Stimulated activated naive CD8-positive, alpha-beta T cell treated with anti-CD3 and anti-CD28 coated beads, Interleukin-15, Interleukin-2, amounts not matched to agents 100 U/mL and 50 U/mL, for 24 hours (primary cell): Measurements from ENCODE around the gene EDAR.
A peak's percentile ranks its signal among the peaks of the same experiment; 100 is the strongest.

ENCODE experiments used
- ATAC-seq: fragments of 150-1000 bp; cut with Tn5 transposase; one replicate; pipeline ENCODE4 v1.10.0; 2021
- DNase-seq: peaks from one replicate; pipeline ENCODE4 v3.0.0; 2021

Gene EDAR

DNA sequence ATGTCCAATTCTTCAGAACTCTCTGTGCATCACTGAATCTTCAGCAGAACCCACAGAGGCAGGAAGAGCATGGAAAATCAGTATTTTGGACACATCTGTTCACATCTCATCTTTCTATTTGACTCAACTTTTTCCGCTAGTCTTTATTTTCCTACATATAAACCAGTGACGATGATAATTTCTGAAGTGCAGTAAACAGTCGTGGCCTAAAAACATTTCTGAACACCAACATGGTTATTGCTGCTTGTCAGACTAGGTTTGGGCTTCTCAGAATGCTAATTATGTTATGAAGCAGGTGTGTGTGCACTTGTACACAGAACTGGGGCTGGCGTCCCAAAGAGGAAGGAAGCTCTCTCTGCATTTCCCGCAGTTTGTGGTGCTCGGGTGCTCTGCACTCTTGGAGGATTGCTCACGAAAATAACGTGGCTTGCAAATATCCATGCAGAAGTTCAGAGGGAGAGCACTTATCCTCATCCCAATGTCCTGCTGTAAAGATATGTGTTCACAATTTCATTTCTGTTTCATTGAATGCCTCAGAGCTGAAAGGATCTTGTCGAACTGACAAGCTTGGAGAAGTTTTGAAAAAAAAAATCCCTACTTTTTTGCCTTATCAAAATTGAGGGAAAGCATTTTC, 50.8 kb downstream of the EDAR start:
- ATAC-seq: peak; percentile 49
- no peak for DNase-seq

DNA sequence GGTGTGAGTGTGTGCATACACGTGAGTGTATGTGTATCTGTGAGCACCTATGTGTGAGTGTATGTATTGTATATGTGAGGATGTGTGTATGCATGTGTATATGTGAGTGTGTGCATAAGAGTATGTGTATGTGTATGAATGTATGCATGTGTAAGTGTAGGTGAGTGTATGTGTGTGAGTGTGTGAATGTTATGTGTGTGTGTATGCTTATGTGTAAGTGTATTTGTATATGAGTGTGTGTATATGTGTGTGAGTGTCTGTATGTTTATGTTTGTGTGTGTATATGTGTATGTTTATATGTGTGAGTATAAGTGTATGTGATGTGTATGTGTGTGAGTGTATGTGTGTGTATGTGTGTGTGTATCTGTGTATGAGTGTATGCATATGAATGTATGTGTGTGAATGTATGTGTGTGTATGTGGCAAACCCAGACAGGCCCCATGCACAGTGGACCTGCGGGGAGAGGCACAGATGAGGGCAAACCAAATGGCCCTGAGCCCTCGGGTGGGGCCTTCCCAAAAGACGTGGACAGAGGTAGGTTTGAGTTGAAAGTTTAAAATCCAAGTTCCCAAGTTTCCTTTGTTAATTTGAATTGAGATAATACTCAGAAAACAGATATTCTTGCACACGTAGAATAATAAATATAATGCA, 51.5 kb downstream of the EDAR start:
- DNase-seq (no peak), ATAC-seq (no peak)

DNA sequence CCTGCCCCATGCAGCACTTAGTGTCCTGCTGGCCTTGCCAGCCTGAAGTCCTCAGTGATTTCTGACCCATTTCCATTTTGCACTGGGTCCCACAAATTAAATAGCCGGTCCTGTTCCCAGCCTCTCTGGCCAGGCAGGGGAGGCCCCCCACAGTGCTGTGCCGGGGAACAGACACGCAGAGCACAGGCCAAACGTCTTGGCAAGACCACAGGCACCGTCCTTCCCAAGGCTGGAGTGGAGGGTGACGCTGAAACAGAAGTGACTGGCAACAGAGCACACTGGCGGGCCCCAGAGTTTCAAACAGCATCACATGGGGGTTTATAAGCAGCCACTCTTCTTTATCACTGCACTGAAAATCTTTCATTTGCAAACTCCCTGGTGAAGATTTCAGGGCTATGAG, 52.2 kb downstream of the EDAR start:
- ATAC-seq (no peak), DNase-seq (no peak)

DNA sequence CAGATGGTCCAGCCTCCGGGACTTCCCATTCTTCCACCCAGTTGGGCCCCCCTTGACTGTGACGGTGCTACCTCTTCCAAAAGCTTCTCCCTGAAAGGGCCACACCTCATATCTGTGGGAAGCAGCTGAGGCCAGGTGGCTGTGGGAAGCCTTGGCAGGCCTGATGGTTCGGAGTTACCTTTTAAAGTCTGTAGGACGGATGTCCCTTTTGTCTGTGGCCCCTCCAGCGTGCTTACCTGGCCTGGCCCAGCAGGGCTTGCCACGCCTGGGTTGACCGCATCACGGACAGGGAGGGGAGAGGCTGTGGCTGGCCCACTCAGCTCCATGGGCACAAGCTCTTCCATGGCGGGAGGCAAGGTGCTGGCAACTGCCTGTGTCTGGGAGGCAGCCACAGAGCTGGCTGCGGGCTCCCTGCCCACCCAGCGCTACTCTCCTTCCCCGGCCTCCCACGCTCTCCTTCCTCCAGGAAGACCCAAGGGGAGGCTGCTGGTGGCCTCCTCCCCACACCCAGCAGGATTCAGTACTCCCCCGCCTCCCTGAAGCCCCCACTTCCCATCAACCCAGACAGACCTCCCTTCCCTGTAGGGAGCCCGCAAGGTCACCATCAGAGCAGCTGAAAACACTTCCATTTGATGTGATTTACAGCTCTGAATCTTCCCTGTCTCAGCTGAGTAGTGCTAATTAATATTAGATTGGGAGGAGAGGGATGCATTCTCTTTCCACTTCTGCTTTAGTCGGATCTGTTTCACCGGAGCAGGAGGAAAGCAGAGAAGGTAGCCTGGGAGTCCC, 52.8 kb downstream of the EDAR start:
- DNase-seq (no peak), ATAC-seq (no peak)

DNA sequence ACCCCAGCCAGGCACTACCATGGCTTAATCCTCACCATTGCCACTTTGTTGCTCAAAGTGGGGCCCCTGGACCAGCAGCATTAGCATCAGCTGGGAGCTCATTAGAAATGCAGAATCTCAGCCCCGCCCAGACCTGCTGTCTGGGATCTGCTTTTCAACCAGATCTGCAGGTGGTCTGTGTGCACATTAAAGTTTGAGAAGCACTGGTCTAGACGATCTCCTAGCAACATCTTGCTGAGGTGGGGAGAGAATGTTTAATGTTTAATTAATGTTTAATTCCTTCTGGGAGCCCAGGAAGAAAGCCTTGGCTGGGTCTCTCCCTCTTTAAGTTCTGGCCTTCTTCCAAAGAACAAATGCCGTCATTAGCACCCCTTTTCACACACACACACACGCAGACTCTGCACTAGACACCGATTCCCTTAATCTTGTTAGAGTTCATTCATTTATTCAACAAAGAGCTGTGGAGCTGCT, 53.7 kb downstream of the EDAR start:
- ATAC-seq: no peak
- DNase-seq: no peak

DNA sequence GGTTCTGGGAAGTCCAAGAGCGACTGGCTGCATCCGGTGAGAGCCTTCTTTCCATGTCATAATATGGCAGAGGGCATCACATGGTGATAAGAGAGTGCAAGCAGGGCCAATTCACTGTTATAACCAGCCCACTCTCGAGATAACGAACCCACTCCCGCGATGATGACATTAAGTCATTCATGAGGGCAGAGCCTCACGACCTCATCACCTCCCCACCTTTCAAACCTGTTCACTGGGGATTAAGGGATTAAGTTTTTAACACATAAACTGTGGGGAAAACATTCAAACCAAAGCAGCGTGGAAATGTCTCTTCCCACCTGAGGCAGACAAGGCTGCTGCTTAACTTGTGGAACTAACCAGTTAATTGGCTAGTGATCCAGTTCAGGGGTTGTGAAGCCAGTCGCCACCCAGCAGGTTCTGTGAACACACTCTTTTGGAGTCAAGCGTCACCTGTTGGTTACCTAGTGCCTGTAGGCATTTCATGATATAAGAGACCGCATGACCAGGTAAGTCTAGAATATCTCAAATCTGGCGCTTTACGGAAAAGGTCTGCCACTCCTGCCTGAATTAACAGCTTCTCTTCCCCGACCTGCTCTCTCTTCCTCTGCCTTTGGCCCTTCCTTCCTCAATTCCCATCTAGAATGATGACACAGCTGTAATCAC, 54.3 kb downstream of the EDAR start:
- DNase-seq (no peak), ATAC-seq (no peak)

DNA sequence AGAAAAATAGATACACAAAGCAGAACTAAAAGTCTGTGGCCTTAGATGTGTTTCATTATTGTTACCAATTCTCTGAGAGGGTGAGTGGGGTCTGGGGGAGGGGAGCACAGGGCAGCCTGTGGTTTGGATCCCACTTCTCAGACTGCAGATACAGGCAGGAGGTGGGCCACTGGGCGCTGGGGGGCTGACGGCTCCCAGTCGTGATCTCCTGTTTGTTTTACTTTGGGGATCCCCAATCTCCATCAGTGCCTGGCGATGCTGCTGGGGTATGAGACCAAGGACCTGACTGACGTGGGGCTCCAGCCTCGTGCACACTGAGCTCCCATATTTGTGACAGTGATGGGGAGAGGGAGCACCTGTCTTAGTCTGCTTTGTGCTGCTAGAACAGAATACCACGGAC, 54.9 kb downstream of the EDAR start:
- DNase-seq (no peak), ATAC-seq (no peak)

DNA sequence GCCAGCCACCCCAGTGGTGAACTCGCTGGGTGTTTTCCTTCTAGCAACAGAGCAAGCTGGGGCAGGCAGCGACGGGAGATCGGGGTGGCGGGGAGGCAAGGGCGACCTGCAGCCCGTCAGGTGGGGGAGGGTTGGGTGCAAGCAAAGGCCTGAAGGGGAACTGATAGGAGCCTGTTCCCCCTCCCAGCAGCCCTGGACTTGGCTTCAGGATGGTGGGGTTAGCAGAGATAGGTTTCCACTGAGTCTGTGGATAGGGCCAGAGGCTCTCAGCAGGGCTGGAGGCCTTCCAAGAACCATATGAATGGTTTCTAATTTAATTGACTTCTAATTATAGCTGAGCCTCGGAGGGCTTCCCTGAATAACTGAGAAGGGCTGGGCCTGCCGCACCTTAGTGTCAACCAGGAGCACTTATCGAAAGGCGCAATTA, 55.3 kb downstream of the EDAR start:
- ATAC-seq: no peak
- DNase-seq: no peak

DNA sequence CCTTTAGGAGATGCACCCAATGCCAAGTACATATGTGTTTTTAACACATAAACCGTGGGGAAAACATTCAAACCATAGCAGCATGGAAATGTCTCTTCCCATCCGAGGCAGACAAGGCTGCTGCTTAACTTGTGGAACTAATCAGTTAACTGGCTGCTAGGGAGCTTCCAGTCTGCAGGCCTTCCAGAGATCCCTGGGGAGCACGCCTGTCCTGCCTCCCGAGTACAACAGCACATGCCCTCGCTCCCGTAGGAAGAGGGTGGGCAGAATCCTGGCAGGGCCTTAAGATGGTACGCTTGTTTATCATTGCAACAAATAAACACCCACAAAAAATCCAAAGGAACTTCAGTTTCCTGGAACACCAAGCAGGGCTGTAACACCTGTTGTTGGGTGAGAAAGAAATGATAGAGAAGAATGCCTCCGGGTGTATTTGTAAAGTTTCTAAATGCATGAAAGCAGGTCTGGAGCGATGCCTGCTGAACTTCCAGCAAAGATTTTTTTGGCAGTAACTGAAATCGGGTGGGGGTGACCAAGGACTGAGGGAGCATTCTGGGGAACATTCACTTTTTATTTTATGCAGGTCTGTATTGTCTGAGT, 56.2 kb downstream of the EDAR start:
- ATAC-seq (no peak), DNase-seq (no peak)

DNA sequence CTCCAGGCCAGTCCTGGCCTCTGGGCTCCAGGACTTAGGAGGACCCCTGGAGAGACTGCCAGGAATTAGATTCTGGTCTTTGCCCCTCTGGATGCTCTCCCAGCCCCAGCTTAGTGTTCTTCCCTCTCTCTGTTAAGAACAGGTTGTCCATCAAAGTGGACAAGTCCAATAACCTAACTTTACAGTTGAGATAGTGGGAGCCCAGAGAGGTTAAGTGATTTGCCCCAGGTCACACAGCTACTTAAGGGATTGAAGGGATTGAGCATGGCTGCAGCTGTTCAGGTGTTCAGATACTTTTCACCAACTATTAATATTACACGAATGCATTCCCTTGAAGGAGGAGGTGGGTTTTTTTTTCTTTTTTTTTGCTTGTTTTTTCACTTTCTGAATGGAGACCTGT, 57.6 kb downstream of the EDAR start:
- ATAC-seq (no peak), DNase-seq (no peak)

DNA sequence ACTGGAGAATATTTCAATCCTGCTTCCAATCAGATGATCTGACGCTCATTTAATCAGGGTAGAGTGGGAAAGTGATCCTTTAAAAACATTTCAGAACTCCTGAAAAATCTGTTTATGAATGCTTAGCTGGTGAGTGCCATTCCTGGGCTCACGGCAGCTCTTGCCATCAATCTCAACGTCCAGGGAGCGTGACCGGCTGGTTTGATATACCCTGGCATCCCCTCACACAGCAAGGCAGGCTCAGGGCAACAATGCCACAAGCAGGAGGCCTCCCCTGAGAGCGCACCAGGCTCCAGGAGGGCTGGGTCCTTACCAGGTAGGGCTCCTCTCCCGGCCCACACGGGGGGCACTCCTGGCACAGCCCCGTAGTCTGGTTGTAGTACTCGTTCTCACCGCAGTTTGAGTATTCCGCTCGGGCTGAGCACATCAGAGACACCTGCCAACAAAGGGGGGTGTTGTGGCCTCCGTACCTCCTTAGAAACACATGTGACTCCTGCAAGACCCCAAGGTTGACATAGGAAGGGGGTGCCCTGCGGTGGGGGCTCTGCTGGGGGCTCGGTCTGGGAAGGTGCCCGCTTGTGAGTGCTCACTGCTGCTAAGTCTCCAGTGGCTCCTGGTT, 59.1 kb downstream of the EDAR start:
- DNase-seq: no peak
- ATAC-seq: no peak

DNA sequence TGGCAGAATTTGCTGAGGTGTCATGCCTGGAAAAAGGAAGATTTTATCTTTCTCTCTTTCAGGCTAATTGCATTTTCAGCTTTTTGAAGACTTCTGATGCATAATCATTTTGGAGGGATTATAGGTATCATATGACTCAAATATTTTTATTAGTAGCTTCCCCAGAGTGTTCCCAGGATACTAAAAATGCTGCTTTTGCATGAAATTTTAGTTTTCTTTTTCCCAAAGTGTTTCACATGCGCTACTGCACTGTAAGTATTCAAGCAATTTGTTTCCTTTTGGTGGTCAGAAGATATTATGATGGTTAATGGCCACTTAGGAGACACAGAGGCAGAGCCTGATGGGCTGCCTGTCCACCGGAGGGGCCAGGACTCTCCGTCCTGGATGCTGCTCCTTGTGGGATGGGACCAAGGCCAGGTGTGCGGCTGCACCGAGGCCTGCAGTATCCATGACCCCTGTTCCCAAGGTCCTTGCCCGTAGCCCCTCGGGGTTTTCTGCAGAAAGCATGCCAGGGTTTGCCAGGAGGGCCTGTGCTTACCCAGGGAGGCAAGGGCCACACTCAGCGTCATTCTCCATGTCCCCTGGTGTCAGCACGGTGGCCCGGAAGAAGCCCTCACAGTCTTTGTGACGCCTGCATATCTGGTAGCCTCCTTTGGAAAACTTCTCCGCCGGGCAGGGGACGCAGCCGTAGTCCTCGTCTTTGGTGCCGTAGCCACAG, 60.2 kb downstream of the EDAR start:
- no peak for ATAC-seq
- DNase-seq: no peak

DNA sequence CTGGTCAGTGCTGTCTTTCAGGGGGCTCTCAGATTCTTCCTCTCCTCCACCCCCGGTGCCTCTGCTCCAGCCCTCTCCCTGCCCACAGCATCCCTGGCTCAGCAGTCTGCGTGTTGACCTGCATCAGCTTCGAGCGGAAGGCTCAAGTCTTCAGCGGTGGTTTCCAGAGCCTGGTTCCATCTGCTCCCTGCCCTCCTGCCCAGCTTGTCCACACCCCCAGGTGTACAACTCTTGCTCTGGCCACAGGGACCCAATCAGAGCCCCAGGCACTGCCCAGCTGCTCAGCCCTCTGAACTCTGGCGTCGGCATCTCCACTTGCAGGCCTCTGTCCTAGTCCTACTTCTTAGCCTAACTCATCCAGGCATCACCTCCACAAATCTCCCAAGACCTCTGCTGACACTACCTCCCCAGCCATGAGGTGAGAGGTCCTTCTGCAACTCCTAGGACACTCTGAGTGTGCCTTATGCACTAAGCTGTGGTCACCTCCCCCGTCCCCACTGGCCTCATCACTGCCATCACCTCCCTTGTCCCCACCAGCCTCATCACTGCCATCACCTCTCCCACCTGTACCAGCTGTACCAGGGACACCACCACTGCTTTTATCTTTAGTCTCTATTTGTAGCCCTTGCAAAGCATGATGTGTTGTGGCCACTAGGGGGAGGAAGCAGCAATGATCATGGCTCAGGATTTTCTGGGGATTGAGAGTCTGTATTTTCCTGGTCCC, 60.9 kb downstream of the EDAR start:
- DNase-seq (peak; percentile 25), ATAC-seq (peak; percentile 30)

DNA sequence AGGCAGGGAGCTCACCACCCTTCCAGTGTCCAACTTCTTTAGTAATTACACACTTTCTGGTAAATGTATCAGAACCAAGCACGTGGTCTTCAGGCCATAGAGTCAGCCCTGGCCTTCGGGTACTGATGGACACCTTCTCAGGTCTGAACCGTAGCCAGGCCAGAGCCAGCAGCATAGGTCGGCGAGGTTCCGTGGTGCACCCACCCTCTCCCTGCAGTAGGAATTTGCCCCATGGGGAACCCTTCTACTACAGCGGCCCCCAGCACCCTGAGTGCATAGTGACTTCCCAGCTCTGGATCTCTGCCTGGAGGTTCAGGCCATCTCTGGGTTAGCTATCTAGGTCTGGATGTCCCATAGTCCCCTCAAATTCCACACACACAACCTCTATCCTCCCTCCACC, 61.6 kb downstream of the EDAR start:
- ATAC-seq (no peak), DNase-seq (no peak)

DNA sequence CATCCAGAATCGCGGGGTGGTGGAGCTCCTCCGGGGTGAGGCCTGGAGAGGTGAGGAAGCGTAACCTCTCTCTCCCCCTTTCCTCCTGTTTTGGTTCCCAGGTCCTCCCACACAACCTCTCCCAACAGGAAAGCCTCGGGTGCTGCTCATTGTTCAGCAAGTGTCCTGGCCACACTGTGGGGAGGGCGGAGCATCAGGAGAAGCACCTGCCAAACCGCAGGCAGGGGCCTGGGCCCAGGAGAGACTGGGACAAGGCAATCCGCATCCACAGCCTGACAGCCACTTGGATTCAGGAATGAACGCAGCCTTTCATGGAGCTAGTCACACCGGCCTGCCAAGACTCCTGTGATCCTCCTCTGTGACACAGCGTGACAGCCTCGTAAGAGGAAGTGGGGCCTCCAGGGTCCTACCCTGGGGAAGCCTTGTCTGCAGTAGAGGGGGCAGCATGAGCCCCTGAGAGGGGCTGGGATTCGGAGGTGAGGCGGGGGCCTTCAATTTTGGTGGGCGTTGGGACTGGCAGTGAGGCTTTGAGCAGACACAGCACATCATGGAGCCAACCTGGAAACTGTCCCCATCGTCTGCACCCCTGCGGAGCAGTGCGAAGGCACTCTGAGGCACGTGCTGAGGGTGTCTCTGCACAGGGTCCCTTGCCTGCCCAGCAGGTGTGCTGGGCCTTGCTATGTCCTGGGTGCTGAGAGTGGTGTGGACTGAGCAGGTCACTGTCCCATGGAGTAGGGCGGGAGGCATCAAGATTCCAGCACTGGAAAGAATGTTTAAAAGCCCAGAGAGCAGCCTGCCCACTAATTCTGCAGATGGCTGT, 62.2 kb downstream of the EDAR start:
- DNase-seq (no peak), ATAC-seq (no peak)

DNA sequence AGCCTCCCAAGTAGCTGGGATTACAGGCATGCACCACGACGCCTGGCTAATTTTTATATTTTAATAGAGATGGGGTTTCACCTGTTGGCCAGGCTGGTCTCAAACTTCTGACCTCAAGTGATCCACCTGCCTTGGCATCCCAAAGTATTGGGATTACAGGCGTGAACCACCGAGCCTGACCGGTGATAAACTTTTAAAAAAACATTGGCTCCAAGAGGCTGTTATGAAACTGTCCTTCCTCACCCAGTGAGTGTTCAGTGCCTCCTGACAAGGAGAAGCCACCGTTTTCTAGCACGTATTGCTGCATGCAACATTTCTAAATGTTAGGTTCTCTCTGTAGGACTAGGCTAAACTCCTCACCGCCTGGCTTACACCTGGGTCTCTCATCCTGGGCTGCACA, 63.3 kb downstream of the EDAR start:
- DNase-seq (no peak), ATAC-seq (no peak)

DNA sequence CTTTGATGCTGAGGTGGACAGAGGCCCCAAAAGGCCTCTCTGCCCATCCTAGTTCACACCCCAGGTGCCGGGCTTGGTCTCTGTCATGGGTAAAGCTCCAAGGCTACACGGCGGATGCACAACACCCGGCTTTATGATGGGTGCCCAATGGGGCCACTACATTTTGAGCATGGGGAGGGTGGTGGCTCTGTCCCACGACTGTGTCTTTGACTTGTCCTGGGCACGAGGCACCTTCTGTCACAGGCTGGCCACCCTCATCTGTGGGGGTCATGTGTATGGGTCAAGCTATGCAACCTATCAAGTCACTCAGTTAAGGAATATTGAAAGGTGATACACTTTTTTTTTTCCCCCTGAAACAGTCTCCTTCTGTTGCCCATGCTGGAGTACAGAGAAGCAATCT, 63.7 kb downstream of the EDAR start:
- no peak for DNase-seq
- no peak for ATAC-seq

DNA sequence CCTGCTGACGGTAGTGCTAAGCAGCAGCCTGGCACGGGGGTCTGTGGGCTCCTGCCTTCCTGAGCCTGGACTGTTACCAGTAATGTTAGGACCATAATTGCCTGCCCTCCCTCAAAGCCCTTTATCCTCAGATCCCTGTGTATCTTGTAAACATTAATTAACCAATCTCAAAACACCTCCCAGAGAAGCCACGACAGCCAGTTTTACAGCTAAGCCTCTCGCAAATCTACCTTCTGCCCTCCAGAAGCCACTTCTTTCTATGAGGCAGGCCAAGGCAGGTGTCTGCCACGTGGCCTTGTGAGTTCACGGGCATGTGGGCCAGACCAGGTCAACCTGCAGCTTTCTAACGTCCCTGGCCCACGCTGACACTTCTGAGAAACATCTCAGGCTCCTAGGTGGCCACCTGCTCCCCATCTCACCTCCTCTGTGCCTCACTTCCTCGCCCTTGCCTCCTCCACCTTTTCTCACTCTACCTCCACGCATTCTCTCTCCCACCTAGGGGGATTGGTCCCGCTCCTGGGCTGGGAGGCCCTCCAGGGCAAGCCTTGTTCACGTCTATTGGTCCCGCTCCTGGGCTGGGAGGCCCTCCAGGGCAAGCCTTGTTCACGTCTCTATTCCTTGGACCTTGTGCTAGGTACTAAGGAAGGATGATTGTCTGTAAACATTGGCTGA, 64.3 kb downstream of the EDAR start:
- no peak for ATAC-seq
- DNase-seq: no peak
